Measurements from ENCODE around the gene KANK2. TPM values are rescaled to one million over a fixed set of nuclear protein-coding genes. Genes with fewer than 3 reads are reported as not detected.

The KANK2 gene
- total and polyA plus RNA-seq, 2 of the 13 experiments (the other 11 are each of a cell fraction or from before 2014, with no cell fraction given) = 5.7 to 12.9 TPM

DNA sequence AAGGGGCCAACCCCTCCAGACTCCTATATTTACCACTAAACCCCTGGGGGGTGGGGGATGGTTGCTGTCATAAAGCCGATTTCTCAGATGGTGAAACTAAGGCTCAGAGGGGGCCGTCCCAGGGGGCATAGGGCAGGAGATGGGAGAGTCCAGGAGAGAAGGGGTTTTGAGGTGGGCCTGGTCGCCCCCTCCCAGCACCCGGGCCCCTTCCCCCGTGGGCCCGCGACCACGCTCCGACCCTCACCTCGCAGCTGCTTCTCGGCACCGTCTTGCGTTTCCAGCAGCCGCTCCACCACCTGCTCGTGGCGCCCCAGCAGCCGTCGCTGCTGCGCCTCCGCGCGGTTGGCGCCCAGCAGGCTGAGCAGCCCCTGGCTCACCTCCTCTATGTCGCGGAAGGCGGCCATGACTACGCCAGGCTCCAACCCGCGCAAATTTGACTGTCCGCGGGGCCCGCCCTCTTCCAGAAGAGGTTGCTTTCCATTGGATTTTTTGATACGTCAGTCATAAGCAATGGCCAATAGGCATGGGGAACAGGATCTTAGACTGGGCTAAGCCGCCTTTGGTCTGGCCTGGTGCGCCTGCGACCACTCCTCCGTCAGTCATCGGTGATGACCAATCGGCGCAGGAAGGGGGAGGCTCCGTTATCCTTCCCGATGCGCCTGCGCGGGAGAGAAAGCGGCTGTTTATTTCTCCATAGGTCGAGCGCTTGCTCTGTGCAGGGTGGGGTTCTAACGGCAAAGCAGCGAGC is 41.8 kb downstream of the KANK2 start, which contains the start of gene SPC24 (continued):
- TF ChIP-seq, protein P1, sequence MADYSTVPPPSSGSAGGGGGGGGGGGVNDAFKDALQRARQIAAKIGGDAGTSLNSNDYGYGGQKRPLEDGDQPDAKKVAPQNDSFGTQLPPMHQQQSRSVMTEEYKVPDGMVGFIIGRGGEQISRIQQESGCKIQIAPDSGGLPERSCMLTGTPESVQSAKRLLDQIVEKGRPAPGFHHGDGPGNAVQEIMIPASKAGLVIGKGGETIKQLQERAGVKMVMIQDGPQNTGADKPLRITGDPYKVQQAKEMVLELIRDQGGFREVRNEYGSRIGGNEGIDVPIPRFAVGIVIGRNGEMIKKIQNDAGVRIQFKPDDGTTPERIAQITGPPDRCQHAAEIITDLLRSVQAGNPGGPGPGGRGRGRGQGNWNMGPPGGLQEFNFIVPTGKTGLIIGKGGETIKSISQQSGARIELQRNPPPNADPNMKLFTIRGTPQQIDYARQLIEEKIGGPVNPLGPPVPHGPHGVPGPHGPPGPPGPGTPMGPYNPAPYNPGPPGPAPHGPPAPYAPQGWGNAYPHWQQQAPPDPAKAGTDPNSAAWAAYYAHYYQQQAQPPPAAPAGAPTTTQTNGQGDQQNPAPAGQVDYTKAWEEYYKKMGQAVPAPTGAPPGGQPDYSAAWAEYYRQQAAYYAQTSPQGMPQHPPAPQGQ (CRISPR knock-in tag; IDR thresholded peaks at IDR 0.05; ENCODE audit: borderline replicate concordance) = no peak
- TF ChIP-seq ZFAT (CRISPR knock-in tag; conservative IDR thresholded peaks at IDR 0.05) = no peak
- TF ChIP-seq, protein P2, sequence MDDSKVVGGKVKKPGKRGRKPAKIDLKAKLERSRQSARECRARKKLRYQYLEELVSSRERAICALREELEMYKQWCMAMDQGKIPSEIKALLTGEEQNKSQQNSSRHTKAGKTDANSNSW (CRISPR knock-in tag; IDR thresholded peaks at IDR 0.05; ENCODE audit: borderline replicate concordance) = no peak
- no peak for TF ChIP-seq PCBP2 (optimal IDR thresholded peaks at IDR 0.05; ENCODE audit: low read depth, low read length, poor library complexity, severe bottlenecking)
- peak; percentile 84 for TF ChIP-seq NRL (CRISPR knock-in tag; IDR thresholded peaks at IDR 0.05; ENCODE audit: borderline replicate concordance)
- no peak for TF ChIP-seq ZNF589 (CRISPR knock-in tag; conservative IDR thresholded peaks at IDR 0.05)
- TF ChIP-seq, protein P3, sequence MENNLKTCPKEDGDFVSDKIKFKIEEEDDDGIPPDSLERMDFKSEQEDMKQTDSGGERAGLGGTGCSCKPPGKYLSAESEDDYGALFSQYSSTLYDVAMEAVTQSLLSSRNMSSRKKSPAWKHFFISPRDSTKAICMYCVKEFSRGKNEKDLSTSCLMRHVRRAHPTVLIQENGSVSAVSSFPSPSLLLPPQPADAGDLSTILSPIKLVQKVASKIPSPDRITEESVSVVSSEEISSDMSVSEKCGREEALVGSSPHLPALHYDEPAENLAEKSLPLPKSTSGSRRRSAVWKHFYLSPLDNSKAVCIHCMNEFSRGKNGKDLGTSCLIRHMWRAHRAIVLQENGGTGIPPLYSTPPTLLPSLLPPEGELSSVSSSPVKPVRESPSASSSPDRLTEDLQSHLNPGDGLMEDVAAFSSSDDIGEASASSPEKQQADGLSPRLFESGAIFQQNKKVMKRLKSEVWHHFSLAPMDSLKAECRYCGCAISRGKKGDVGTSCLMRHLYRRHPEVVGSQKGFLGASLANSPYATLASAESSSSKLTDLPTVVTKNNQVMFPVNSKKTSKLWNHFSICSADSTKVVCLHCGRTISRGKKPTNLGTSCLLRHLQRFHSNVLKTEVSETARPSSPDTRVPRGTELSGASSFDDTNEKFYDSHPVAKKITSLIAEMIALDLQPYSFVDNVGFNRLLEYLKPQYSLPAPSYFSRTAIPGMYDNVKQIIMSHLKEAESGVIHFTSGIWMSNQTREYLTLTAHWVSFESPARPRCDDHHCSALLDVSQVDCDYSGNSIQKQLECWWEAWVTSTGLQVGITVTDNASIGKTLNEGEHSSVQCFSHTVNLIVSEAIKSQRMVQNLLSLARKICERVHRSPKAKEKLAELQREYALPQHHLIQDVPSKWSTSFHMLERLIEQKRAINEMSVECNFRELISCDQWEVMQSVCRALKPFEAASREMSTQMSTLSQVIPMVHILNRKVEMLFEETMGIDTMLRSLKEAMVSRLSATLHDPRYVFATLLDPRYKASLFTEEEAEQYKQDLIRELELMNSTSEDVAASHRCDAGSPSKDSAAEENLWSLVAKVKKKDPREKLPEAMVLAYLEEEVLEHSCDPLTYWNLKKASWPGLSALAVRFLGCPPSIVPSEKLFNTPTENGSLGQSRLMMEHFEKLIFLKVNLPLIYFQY (CRISPR knock-in tag; IDR thresholded peaks at IDR 0.05; ENCODE audit: borderline replicate concordance) = no peak
- peak; percentile 98; the same call in 2 of the 3 replicates for TF ChIP-seq MXI1 (IDR thresholded peaks at IDR 0.05; ENCODE audit: borderline replicate concordance, low read depth, low read length)
- TF ChIP-seq ZNF766 (CRISPR knock-in tag; IDR thresholded peaks at IDR 0.05; ENCODE audit: borderline replicate concordance) = peak; percentile 87; the same call in 1 of the 2 replicates
- TF ChIP-seq ZNF496 (CRISPR knock-in tag; IDR thresholded peaks at IDR 0.05; ENCODE audit: insufficient replicate concordance) = no peak
- TF ChIP-seq RORA (CRISPR knock-in tag; IDR thresholded peaks at IDR 0.05) = no peak
- TF ChIP-seq RCOR2 (CRISPR knock-in tag; IDR thresholded peaks at IDR 0.05) = no peak
- no peak for TF ChIP-seq SOX13 (IDR thresholded peaks at IDR 0.05)
- no peak for TF ChIP-seq SOX13 (CRISPR knock-in tag; conservative IDR thresholded peaks at IDR 0.05 in 1 of 2, IDR thresholded peaks at IDR 0.05 in 1 of 2)
- 0 out of 2 replicates have a peak, but pooled peaks have one; percentile 50 for TF ChIP-seq ZNF274 (CRISPR knock-in tag; IDR thresholded peaks at IDR 0.05)
- no peak for TF ChIP-seq ZNF562 (CRISPR knock-in tag; IDR thresholded peaks at IDR 0.05; ENCODE audit: borderline replicate concordance)
- 0 out of 2 replicates have a peak, but pooled peaks have one; percentile 32 for TF ChIP-seq HIVEP1 (CRISPR knock-in tag; IDR thresholded peaks at IDR 0.05)
- TF ChIP-seq, protein P4, sequence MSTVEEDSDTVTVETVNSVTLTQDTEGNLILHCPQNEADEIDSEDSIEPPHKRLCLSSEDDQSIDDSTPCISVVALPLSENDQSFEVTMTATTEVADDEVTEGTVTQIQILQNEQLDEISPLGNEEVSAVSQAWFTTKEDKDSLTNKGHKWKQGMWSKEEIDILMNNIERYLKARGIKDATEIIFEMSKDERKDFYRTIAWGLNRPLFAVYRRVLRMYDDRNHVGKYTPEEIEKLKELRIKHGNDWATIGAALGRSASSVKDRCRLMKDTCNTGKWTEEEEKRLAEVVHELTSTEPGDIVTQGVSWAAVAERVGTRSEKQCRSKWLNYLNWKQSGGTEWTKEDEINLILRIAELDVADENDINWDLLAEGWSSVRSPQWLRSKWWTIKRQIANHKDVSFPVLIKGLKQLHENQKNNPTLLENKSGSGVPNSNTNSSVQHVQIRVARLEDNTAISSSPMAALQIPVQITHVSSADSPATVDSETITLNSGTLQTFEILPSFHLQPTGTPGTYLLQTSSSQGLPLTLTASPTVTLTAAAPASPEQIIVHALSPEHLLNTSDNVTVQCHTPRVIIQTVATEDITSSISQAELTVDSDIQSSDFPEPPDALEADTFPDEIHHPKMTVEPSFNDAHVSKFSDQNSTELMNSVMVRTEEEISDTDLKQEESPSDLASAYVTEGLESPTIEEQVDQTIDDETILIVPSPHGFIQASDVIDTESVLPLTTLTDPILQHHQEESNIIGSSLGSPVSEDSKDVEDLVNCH (CRISPR knock-in tag; IDR thresholded peaks at IDR 0.05) = no peak

Data from HepG2 (cell line).